ENCODE results near the gene KDM4D. TPM values are rescaled to one million over a fixed set of nuclear protein-coding genes. Genes with fewer than 3 reads are reported as not detected.

The KDM4D gene
- polyA plus RNA-seq, 1 experiment, result 0.68 TPM

DNA sequence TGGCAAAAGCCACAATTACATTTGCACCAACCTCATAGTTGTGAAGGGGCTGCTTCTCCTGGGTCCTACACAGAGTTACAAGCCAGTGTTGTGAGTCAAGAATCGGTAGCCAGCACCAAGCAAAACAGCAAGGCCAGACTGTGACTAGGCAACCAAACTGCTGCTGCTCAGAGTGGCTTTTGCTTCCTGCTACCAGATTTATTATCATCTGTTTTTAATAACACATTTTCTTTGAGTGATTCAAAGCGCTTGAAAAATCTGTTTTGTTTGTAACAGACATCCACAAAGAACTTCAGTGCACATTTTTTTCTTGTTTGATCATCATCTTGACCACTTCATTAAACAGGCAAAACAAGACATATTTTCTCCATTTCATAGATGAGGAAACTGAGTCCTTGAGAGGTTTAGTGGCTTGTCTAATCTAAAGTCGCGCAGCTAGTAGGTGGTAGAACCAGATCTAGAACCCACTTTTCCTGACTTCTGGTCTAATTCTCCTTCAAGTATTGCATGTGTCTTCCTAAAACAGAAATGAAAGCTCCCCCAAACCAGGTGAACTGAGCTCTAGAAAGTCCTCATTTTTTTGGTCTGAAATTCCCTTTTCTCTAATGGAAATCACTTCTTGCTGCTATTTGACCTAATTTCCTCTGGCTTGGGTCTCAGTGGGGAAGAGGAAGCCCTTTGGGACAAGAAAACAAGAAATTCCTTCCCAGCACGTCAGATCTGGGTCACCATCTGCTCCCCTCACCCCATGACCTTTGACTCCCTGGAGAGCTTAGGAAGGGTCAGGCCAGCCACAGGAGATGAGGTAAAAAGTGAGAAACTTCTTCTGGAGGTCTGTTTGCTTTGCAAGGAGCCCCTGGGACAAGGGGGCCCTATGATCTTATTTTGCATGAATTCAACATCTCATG lies 40.0 kb upstream of the KDM4D start:
- no peaks in the 10 kb centered on the region for H3K9me3 ChIP-seq (ENCODE audit: control insufficient read depth, insufficient read depth, low read length)
- ChIA-PET CTCF (interaction anchor here (0.6 to 1.0 kb wide), 6 partner anchors 9 to 312 kb away, joined by 3 to 4 read pairs (median 3); no protein-coding TSS in a partner anchor), POLR2A (interaction anchor here (1.0 kb wide), 1 partner anchor 40 kb away, joined by 3 read pairs; the partner anchor contains the start of genes CWC15 and KDM4D)
- H3K27ac ChIP-seq (ENCODE audit: low read depth, low read length), result peak overlapping the region; percentile 84
- H3K4me3 ChIP-seq (ENCODE audit: low read depth, low read length), result no peak overlapping the region
- no peaks in the 10 kb centered on the region for H3K27me3 ChIP-seq (ENCODE audit: control insufficient read depth, insufficient read depth, low read length)
- peak; percentile 92 for DNase-seq (ENCODE audit: low read depth, low spot score)
- no peak for TF ChIP-seq CTCF (IDR thresholded peaks at IDR 0.05; ENCODE audit: low read depth, low read length)

- Histone ChIP-seq H3K9me3 (ENCODE audit: control insufficient read depth, insufficient read depth, low read length) (no peaks in the 10 kb centered on the region), H3K27ac (ENCODE audit: low read depth, low read length) (peak overlapping the region; percentile 33), H3K27me3 (ENCODE audit: control insufficient read depth, insufficient read depth, low read length) (no peaks in the 10 kb centered on the region), H3K4me3 (ENCODE audit: low read depth, low read length) (no peak overlapping the region)
- ChIA-PET POLR2A (interaction anchor here (1.0 kb wide), 2 partner anchors 10 to 39 kb away, joined by 3 read pairs; partner anchors contain the start of genes CWC15 and KDM4D), CTCF (interaction anchor here (0.9 to 1.2 kb wide), 4 partner anchors 33 to 193 kb away, joined by 3 to 4 read pairs (median 4); no protein-coding TSS in a partner anchor)
- TF ChIP-seq CTCF (IDR thresholded peaks at IDR 0.05; ENCODE audit: low read depth, low read length), result no peak
- DNase-seq (ENCODE audit: low read depth, low spot score), result no peak
Observed at GRCh38 chr11:94934362-94934761, 39.1 kb upstream of the KDM4D start.

GRCh38 chr11:94934846-94935245 lies 38.7 kb upstream of the KDM4D start:
- ChIA-PET POLR2A (interaction anchor here (1.0 kb wide), 2 partner anchors 11 to 39 kb away, joined by 3 read pairs; partner anchors contain the start of genes CWC15 and KDM4D), CTCF (interaction anchor here (1.2 kb wide), 1 partner anchor 37 kb away, joined by 4 read pairs; no protein-coding TSS in a partner anchor)
- DNase-seq (ENCODE audit: low read depth, low spot score), result no peak
- TF ChIP-seq CTCF (IDR thresholded peaks at IDR 0.05; ENCODE audit: low read depth, low read length), result no peak
- H3K27ac ChIP-seq (ENCODE audit: low read depth, low read length), result no peak overlapping the region
- no peaks in the 10 kb centered on the region for H3K27me3 ChIP-seq (ENCODE audit: control insufficient read depth, insufficient read depth, low read length)
- no peaks in the 10 kb centered on the region for H3K9me3 ChIP-seq (ENCODE audit: control insufficient read depth, insufficient read depth, low read length)
- no peak overlapping the region for H3K4me3 ChIP-seq (ENCODE audit: low read depth, low read length)

DNA sequence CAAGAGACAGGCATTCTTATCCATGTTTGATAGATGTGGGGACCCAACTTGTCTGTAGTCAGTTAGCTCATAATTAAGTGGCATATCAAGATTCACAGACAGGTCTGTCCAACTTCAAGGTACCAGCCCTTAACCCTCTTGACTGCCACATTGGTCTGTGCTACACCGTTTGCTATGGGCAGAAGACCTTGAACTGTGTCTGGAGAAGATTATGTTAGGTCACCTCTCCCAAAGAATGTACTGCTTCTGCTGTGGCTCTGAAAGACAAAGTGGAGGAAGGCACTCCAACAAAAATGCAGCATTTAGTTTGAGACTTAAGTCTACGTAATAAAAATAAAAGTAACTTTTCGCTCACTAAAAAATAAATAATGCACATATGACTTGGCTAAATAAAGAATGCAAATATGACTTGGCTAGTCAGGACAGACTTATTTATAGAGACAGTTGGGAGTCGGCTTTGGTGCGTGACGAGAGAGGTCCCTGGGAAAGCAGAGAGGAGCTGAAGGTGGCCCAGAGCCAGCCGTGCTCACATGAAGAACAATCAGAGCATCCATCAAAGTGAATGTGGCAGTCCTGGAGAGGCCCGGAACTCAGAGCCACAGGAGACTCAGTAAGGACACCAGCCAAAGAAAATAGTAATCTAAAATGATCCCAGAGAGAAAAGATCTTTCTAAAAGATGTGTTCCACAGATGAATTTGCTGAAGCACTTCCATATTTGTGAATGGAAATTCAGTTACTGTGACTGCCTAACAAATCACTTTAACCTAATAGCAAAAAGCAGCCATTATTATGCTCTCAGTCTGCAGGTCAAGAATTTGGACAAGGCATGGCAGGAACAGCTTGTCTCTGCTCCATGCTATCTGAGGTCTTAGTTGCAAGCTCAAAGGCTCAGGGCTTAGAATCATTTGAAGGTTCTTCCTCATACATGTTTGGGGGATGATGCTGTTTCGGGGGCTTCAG lies 35.1 kb upstream of the KDM4D start:
- DNase-seq (ENCODE audit: low read depth, low spot score), result no peak

More for the DNA sequence above, 35.1 kb upstream of the KDM4D start:
- Histone ChIP-seq H3K27me3 (ENCODE audit: control insufficient read depth, insufficient read depth, low read length) (no peaks in the 10 kb centered on the region), H3K4me3 (ENCODE audit: low read depth, low read length) (no peak overlapping the region), H3K9me3 (ENCODE audit: control insufficient read depth, insufficient read depth, low read length) (peaks cover 4% of the 10 kb centered on the region; the same call in 1 of the 2 replicates), H3K27ac (ENCODE audit: low read depth, low read length) (peak overlapping the region; percentile 63)
- CTCF ChIA-PET, result no interaction called here
- POLR2A ChIA-PET, result interaction anchor here (1.5 kb wide), 1 partner anchor 11 kb away, joined by 4 read pairs; no protein-coding TSS in a partner anchor
- no peak for TF ChIP-seq CTCF (IDR thresholded peaks at IDR 0.05; ENCODE audit: low read depth, low read length)

All from AG04450 (cell line).